Measurements from ENCODE around the gene TLL1. TPM values are rescaled to one million over a fixed set of nuclear protein-coding genes. Genes with fewer than 3 reads are reported as not detected.

Gene TLL1
- total and polyA plus RNA-seq, 2 of the 13 experiments (the other 11 are each of a cell fraction or from before 2014, with no cell fraction given) = not detected

- Histone ChIP-seq H3K9ac (ENCODE audit: insufficient read depth, low read depth, low read length) (no peak overlapping the region), H3K4me1 (ENCODE audit: insufficient read depth, low read length) (peaks cover 11% of the 10 kb centered on the region), H3K79me2 (ENCODE audit: insufficient read depth, low read length) (no peaks in the 10 kb centered on the region), H3K4me2 (ENCODE audit: low read depth, low read length) (no peak overlapping the region), H3K27me3 (ENCODE audit: control insufficient read depth in 1 of 2, insufficient read depth in 2 of 2, low read length in 2 of 2) (peaks cover 0 to 27% of the 10 kb centered on the region in 2 experiments; a peak in 3 of 5 replicates), H3K27ac (ENCODE audit: extremely low read length, insufficient read depth, low read length) (no peak overlapping the region), H3K36me3 (replicated peaks in 1 of 2; ENCODE audit: control insufficient read depth in 1 of 2, insufficient read depth in 2 of 2, low read length in 2 of 2) (no peaks in the 10 kb centered on the region), H2AFZ (ENCODE audit: low read length) (no peak overlapping the region), H4K20me1 (ENCODE audit: insufficient read depth, low read length) (no peaks in the 10 kb centered on the region), H3K4me3 (replicated peaks in 1 of 3; ENCODE audit: insufficient read depth in 1 of 3, low read depth in 2 of 3, low read length in 3 of 3) (no peak overlapping the region), H3K9me3 (ENCODE audit: low read length) (no peaks in the 10 kb centered on the region)
- 52% methylated on average over 27 of the region's 27 CpGs for WGBS (ENCODE audit: low lambda C conversion rate)
- intact Hi-C loops (cut with micrococcal nuclease; ENCODE audit: unreplicated experiment) (no loop called here), in situ Hi-C loops (cut with HindIII; ENCODE audit: extremely low pct_ligation_motif_present, low pct_unique_long_range_greater_than_20kb) (no loop called here)
- CTCF ChIA-PET (ENCODE audit: low intra/inter-chr PET ratio, low total read pairs) = no interaction called here
- no peak for TF ChIP-seq ZBTB44 (CRISPR knock-in tag; IDR thresholded peaks at IDR 0.05)
- TF ChIP-seq SMARCE1 (IDR thresholded peaks at IDR 0.05; ENCODE audit: borderline replicate concordance) = no peak
- no peak for TF ChIP-seq ZNF761 (CRISPR knock-in tag; conservative IDR thresholded peaks at IDR 0.05)
- BruUV-seq (replicated peaks) = no TSS peak
- ATAC-seq (no peak), FAIRE-seq (no peak), DNase-seq (ENCODE audit: low spot score) (no peak)
- POLR2A ChIA-PET = no interaction called here
Measured at GRCh38 chr4:165874072-165874790, 1.2 kb downstream of the TLL1 start.

- no peak for DNase-seq (ENCODE audit: low spot score)
- H3K4me2 ChIP-seq (ENCODE audit: low read depth, low read length) = no peak overlapping the region
- CTCF ChIA-PET (ENCODE audit: low intra/inter-chr PET ratio, low total read pairs) = no interaction called here
Measured at GRCh38 chr4:165874791-165875371, 1.8 kb downstream of the TLL1 start.

More at GRCh38 chr4:165874791-165875371, 1.8 kb downstream of the TLL1 start:
- H2AFZ ChIP-seq (ENCODE audit: low read length) = no peak overlapping the region
- H3K27me3 ChIP-seq (ENCODE audit: control insufficient read depth in 1 of 2, insufficient read depth in 2 of 2, low read length in 2 of 2) = peaks cover 0 to 27% of the 10 kb centered on the region in 2 experiments; a peak in 3 of 5 replicates
- no peak overlapping the region for H3K9ac ChIP-seq (ENCODE audit: insufficient read depth, low read depth, low read length)
- no peak overlapping the region for H3K4me3 ChIP-seq (replicated peaks in 1 of 3; ENCODE audit: insufficient read depth in 1 of 3, low read depth in 2 of 3, low read length in 3 of 3)
- H3K27ac ChIP-seq (ENCODE audit: extremely low read length, insufficient read depth, low read length) = no peak overlapping the region
- H3K36me3 ChIP-seq (replicated peaks in 1 of 2; ENCODE audit: control insufficient read depth in 1 of 2, insufficient read depth in 2 of 2, low read length in 2 of 2) = no peaks in the 10 kb centered on the region
- WGBS (ENCODE audit: low lambda C conversion rate) = 57% methylated on average over 35 of the region's 38 CpGs
- peaks cover 11% of the 10 kb centered on the region for H3K4me1 ChIP-seq (ENCODE audit: insufficient read depth, low read length)
- no peak for ATAC-seq
- POLR2A ChIA-PET = no interaction called here
- H4K20me1 ChIP-seq (ENCODE audit: insufficient read depth, low read length) = no peaks in the 10 kb centered on the region
- FAIRE-seq = no peak
- H3K79me2 ChIP-seq (ENCODE audit: insufficient read depth, low read length) = no peaks in the 10 kb centered on the region
- no peaks in the 10 kb centered on the region for H3K9me3 ChIP-seq (ENCODE audit: low read length)
- TF ChIP-seq MNT (IDR thresholded peaks at IDR 0.05) (peak; percentile 78), RFXANK (CRISPR knock-in tag; IDR thresholded peaks at IDR 0.05) (no peak), REL (CRISPR knock-in tag; conservative IDR thresholded peaks at IDR 0.05) (no peak), ZKSCAN8 (CRISPR knock-in tag; IDR thresholded peaks at IDR 0.05; ENCODE audit: borderline replicate concordance) (no peak), LBX2 (CRISPR knock-in tag; IDR thresholded peaks at IDR 0.05; ENCODE audit: borderline replicate concordance) (no peak), ZNF512 (CRISPR knock-in tag; IDR thresholded peaks at IDR 0.05) (no peak), PAWR (CRISPR knock-in tag; IDR thresholded peaks at IDR 0.05; ENCODE audit: borderline replicate concordance) (no peak), GABPA (IDR thresholded peaks at IDR 0.05; ENCODE audit: low read depth, low read length) (no peak), GABPA (CRISPR knock-in tag; IDR thresholded peaks at IDR 0.05; ENCODE audit: low read depth) (no peak)
- no TSS peak for BruUV-seq (replicated peaks)
- intact Hi-C loops (cut with micrococcal nuclease; ENCODE audit: unreplicated experiment) (no loop called here), in situ Hi-C loops (cut with HindIII; ENCODE audit: extremely low pct_ligation_motif_present, low pct_unique_long_range_greater_than_20kb) (no loop called here)

All from HepG2 (cell line).